Measurements from ENCODE around the gene NUFIP1.

NUFIP1 gene

DNA sequence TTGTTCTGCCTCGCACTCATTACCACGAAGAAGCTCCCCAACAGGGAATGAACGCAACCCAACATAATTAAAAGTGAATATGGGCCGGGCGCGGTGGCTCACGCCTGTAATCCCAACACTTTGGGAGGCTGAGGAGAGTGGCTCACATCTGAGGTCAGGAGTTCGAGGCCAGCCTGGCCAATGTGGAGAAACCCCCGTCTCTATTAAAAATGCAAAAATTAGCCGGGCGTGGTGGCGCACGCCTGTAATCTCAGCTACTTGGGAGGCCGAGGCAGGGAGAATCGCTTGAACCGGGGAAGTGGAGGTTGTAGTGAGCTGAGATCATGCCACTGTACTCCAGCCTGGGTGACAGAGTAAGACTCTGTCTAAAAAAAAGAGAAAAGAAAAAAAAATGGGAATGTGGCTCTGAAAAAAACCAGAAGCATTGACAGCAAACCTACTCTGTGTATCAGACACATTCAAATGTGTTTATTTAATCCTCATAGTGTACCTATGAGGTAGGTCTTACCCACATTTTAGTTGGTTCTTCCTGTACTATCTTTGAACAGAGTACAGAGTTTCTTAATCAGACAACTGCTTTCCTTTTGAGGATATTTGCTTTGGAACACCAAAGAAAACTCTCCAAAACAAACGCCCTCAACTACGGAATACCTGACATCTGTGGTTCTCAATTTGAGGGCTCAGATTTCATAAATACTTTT lies 70.0 kb downstream of the NUFIP1 start:
- CTCF ChIA-PET: interaction anchor here (0.7 to 0.9 kb wide), 2 partner anchors 14 to 156 kb away, joined by 3 to 5 read pairs; no protein-coding TSS in a partner anchor
- TF ChIP-seq SP1 (IDR thresholded peaks at IDR 0.05) (no peak), HDGF (IDR thresholded peaks at IDR 0.05; ENCODE audit: borderline replicate concordance) (no peak), CTBP1 (IDR thresholded peaks at IDR 0.05; ENCODE audit: borderline replicate concordance) (no peak), LEF1 (IDR thresholded peaks at IDR 0.05; ENCODE audit: borderline replicate concordance) (no peak), BHLHE40 (IDR thresholded peaks at IDR 0.05; ENCODE audit: borderline replicate concordance) (no peak)
- POLR2A ChIA-PET: interaction anchor here (0.7 to 0.9 kb wide), 3 partner anchors 9 to 55 kb away, joined by 3 to 4 read pairs (median 4); no protein-coding TSS in a partner anchor
- DNase-seq (ENCODE audit: extremely low spot score): no peak

- DNase-seq (ENCODE audit: extremely low spot score): peak; percentile 81
- TF ChIP-seq SUZ12 (IDR thresholded peaks at IDR 0.05): no peak
- no peak for TF ChIP-seq FOXA1 (IDR thresholded peaks at IDR 0.05)
- TF ChIP-seq ZNF384 (IDR thresholded peaks at IDR 0.05): no peak
- TF ChIP-seq L3MBTL2 (conservative IDR thresholded peaks at IDR 0.05): no peak
- TF ChIP-seq HDGF (IDR thresholded peaks at IDR 0.05; ENCODE audit: borderline replicate concordance): no peak
- TF ChIP-seq LEF1 (IDR thresholded peaks at IDR 0.05; ENCODE audit: borderline replicate concordance): no peak
- no peak for TF ChIP-seq ARNT (IDR thresholded peaks at IDR 0.05)
- TF ChIP-seq SP1 (IDR thresholded peaks at IDR 0.05): no peak
- no peak for TF ChIP-seq NFRKB (IDR thresholded peaks at IDR 0.05)
- TF ChIP-seq, protein P1, sequence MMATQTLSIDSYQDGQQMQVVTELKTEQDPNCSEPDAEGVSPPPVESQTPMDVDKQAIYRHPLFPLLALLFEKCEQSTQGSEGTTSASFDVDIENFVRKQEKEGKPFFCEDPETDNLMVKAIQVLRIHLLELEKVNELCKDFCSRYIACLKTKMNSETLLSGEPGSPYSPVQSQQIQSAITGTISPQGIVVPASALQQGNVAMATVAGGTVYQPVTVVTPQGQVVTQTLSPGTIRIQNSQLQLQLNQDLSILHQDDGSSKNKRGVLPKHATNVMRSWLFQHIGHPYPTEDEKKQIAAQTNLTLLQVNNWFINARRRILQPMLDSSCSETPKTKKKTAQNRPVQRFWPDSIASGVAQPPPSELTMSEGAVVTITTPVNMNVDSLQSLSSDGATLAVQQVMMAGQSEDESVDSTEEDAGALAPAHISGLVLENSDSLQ (IDR thresholded peaks at IDR 0.05): no peak
- no peak for TF ChIP-seq TARDBP (IDR thresholded peaks at IDR 0.05)
- no peak for TF ChIP-seq FOXK2 (IDR thresholded peaks at IDR 0.05)
- TF ChIP-seq ELF4 (IDR thresholded peaks at IDR 0.05): no peak
- TF ChIP-seq FOXM1 (IDR thresholded peaks at IDR 0.05; ENCODE audit: borderline replicate concordance): no peak
- no peak for TF ChIP-seq CTBP1 (IDR thresholded peaks at IDR 0.05; ENCODE audit: borderline replicate concordance)
- TF ChIP-seq BHLHE40 (IDR thresholded peaks at IDR 0.05; ENCODE audit: borderline replicate concordance): no peak
- POLR2A ChIA-PET: interaction anchor here (0.7 to 0.9 kb wide), 4 partner anchors 9 to 396 kb away, joined by 3 to 4 read pairs (median 4); no protein-coding TSS in a partner anchor
- CTCF ChIA-PET: interaction anchor here (0.7 to 0.9 kb wide), 2 partner anchors 15 to 155 kb away, joined by 3 to 5 read pairs; no protein-coding TSS in a partner anchor
Observed at GRCh38 chr13:44918326-44919103, 70.8 kb downstream of the NUFIP1 start.

- TF ChIP-seq FOXK2 (IDR thresholded peaks at IDR 0.05): no peak
- TF ChIP-seq FOXM1 (IDR thresholded peaks at IDR 0.05; ENCODE audit: borderline replicate concordance): peak; percentile 32; the same call in 1 of the 2 replicates
- no peak for TF ChIP-seq NFRKB (IDR thresholded peaks at IDR 0.05)
- no peak for TF ChIP-seq ARNT (IDR thresholded peaks at IDR 0.05)
- TF ChIP-seq TARDBP (IDR thresholded peaks at IDR 0.05): peak; percentile 26; the same call in 1 of the 2 replicates
- TF ChIP-seq HDGF (IDR thresholded peaks at IDR 0.05; ENCODE audit: borderline replicate concordance): no peak
- TF ChIP-seq, protein P1 (IDR thresholded peaks at IDR 0.05): no peak; the same call in 1 of the 2 replicates
- no peak for TF ChIP-seq BHLHE40 (IDR thresholded peaks at IDR 0.05; ENCODE audit: borderline replicate concordance)
- TF ChIP-seq ELF4 (IDR thresholded peaks at IDR 0.05): peak; percentile 94
- no peak for TF ChIP-seq FOXA1 (IDR thresholded peaks at IDR 0.05)
- no peak for TF ChIP-seq SP1 (IDR thresholded peaks at IDR 0.05)
- TF ChIP-seq LEF1 (IDR thresholded peaks at IDR 0.05; ENCODE audit: borderline replicate concordance): no peak
- TF ChIP-seq L3MBTL2 (conservative IDR thresholded peaks at IDR 0.05): peak; percentile 95
- TF ChIP-seq ZNF384 (IDR thresholded peaks at IDR 0.05): no peak
- no peak for TF ChIP-seq SUZ12 (IDR thresholded peaks at IDR 0.05)
- no peak for TF ChIP-seq CTBP1 (IDR thresholded peaks at IDR 0.05; ENCODE audit: borderline replicate concordance)
- CTCF ChIA-PET: interaction anchor here (0.5 kb wide), 1 partner anchor 1010 kb away, joined by 7 read pairs; no protein-coding TSS in a partner anchor
- peak; percentile 87 for DNase-seq (ENCODE audit: extremely low spot score)
- POLR2A ChIA-PET: interaction anchor here (0.8 to 1.2 kb wide), 3 partner anchors 9 to 395 kb away, joined by 3 to 4 read pairs (median 3); no protein-coding TSS in a partner anchor
Observed at GRCh38 chr13:44917589-44918325, 71.5 kb downstream of the NUFIP1 start.

GRCh38 chr13:44912278-44913016 lies 76.8 kb downstream of the NUFIP1 start:
- CTCF ChIA-PET: no interaction called here
- POLR2A ChIA-PET: no interaction called here

More at GRCh38 chr13:44912278-44913016, 76.8 kb downstream of the NUFIP1 start:
- TF ChIP-seq ARNT (IDR thresholded peaks at IDR 0.05): no peak
- TF ChIP-seq ELF4 (IDR thresholded peaks at IDR 0.05): no peak
- no peak for TF ChIP-seq LEF1 (IDR thresholded peaks at IDR 0.05; ENCODE audit: borderline replicate concordance)
- no peak for TF ChIP-seq NFRKB (IDR thresholded peaks at IDR 0.05)
- TF ChIP-seq HDGF (IDR thresholded peaks at IDR 0.05; ENCODE audit: borderline replicate concordance): no peak
- no peak for TF ChIP-seq CTBP1 (IDR thresholded peaks at IDR 0.05; ENCODE audit: borderline replicate concordance)
- no peak for TF ChIP-seq SP1 (IDR thresholded peaks at IDR 0.05)
- TF ChIP-seq, protein P1 (IDR thresholded peaks at IDR 0.05): no peak
- no peak for TF ChIP-seq FOXA1 (IDR thresholded peaks at IDR 0.05)
- no peak for TF ChIP-seq L3MBTL2 (conservative IDR thresholded peaks at IDR 0.05)
- TF ChIP-seq SUZ12 (IDR thresholded peaks at IDR 0.05): no peak
- no peak for TF ChIP-seq FOXK2 (IDR thresholded peaks at IDR 0.05)
- TF ChIP-seq ZNF384 (IDR thresholded peaks at IDR 0.05): no peak
- no peak for TF ChIP-seq FOXM1 (IDR thresholded peaks at IDR 0.05; ENCODE audit: borderline replicate concordance)
- no peak for TF ChIP-seq BHLHE40 (IDR thresholded peaks at IDR 0.05; ENCODE audit: borderline replicate concordance)
- no peak for TF ChIP-seq TARDBP (IDR thresholded peaks at IDR 0.05)
- DNase-seq (ENCODE audit: extremely low spot score): no peak
